H1 (cell line): ENCODE results near the gene NDUFS4. TPM values are rescaled to one million over a fixed set of nuclear protein-coding genes. Genes with fewer than 3 reads are reported as not detected.

Experiments used
- CTCF ChIA-PET: fragments of 300-600 bp; sonication (Branson Sonifier 250); formaldehyde crosslinking; loops from one replicate; lab custom pipeline; 2021; ENCODE audit not compliant: partially characterized antibody; lab: Charles Lee
- POLR2A ChIA-PET: fragments of 300-600 bp; sonication (Branson Sonifier 250); formaldehyde crosslinking; loops from one replicate; lab custom pipeline; 2021; ENCODE audit warnings: inconsistent platforms; ENCODE audit not compliant: partially characterized antibody; lab: Charles Lee
- DNase-seq, 2 experiments: peaks; one replicate each; pipeline versions ENCODE4 v3.0.0 to v3.0.0-alpha.2; 2010 to 2022; ENCODE audit warnings: low spot score in 2 of 2, low read depth in 1 of 2, mixed read lengths in 1 of 2
- FAIRE-seq: peaks from 2 replicates; lab custom pipeline; 2011; peaks lifted over from hg19 to GRCh38; lab: Jason Lieb, UNC
- H2AFZ ChIP-seq: 2 replicates; pipeline ENCODE4 v1.8.1; 2012; ENCODE audit warnings: low read length, inconsistent platforms
- H2AK5ac ChIP-seq: 2 replicates; pipeline ENCODE4 v1.6.1; 2013; ENCODE audit warnings: low read depth, low read length
- H2BK120ac ChIP-seq: replicated peaks from 2 replicates; pipeline ENCODE3; 2013; ENCODE audit warnings: low read depth, low read length, inconsistent platforms
- H2BK12ac ChIP-seq: 2 replicates; pipeline ENCODE4 v1.6.1; 2013; ENCODE audit warnings: low read depth, low read length
- H2BK15ac ChIP-seq: 2 replicates; pipeline ENCODE4 v1.6.1; 2013; ENCODE audit warnings: low read length
- H2BK20ac ChIP-seq: 2 replicates; pipeline ENCODE4 v1.6.1; 2013; ENCODE audit warnings: low read length
- H2BK5ac ChIP-seq: 2 replicates; pipeline ENCODE4 v1.6.1; 2013; ENCODE audit warnings: low read depth, low read length
- H3K14ac ChIP-seq: 2 replicates; pipeline ENCODE4 v1.6.1; 2013; ENCODE audit warnings: inconsistent platforms; ENCODE audit not compliant: insufficient read length
- H3K18ac ChIP-seq: 2 replicates; pipeline ENCODE4 v1.6.1; 2013; ENCODE audit warnings: low read length; ENCODE audit errors: extremely low read depth
- H3K23ac ChIP-seq: 2 replicates; pipeline ENCODE4 v1.6.1; 2013; ENCODE audit warnings: inconsistent platforms; ENCODE audit not compliant: insufficient read length
- H3K23me2 ChIP-seq: 2 replicates; pipeline ENCODE4 v1.6.1; 2013; ENCODE audit warnings: low read depth, low read length
- H3K27ac ChIP-seq: 2 replicates; pipeline ENCODE4 v1.6.1; 2011; ENCODE audit warnings: low read depth, low read length, inconsistent platforms
- H3K27me3 ChIP-seq, 4 experiments: replicated peaks in 1 of 4; 1 replicate in 1 of 4; 2 replicates in 3 of 4; pipeline versions ENCODE4 v1.6.1 to v1.8.1; 2011 to 2013; ENCODE audit warnings: low read length in 3 of 4, mild to moderate bottlenecking in 3 of 4, inconsistent platforms in 2 of 4, mixed read lengths in 2 of 4, moderate library complexity in 1 of 4; ENCODE audit not compliant: control insufficient read depth in 3 of 4, insufficient read depth in 3 of 4; ENCODE audit errors: extremely low read depth in 1 of 4
- H3K36me3 ChIP-seq, 4 experiments: 2 replicates each; pipeline versions ENCODE4 v1.6.1 to v1.8.1; 2011 to 2013; ENCODE audit warnings: mild to moderate bottlenecking in 4 of 4, low read length in 3 of 4, moderate library complexity in 2 of 4, control low read depth in 1 of 4, inconsistent platforms in 1 of 4; ENCODE audit not compliant: insufficient read depth in 4 of 4, control insufficient read depth in 2 of 4
- H3K4ac ChIP-seq: replicated peaks from 2 replicates; pipeline ENCODE3; 2013; ENCODE audit warnings: low read length, low read depth, mixed read lengths, inconsistent platforms; ENCODE audit not compliant: insufficient read length
- H3K4me1 ChIP-seq, 4 experiments: replicated peaks in 1 of 4; 1 replicate in 1 of 4; 2 replicates in 3 of 4; pipeline versions ENCODE4 v1.6.1 to v1.8.1; 2011 to 2013; ENCODE audit warnings: low read length in 3 of 4, inconsistent platforms in 2 of 4, mixed read lengths in 1 of 4; ENCODE audit not compliant: insufficient read depth in 4 of 4, control insufficient read depth in 3 of 4
- H3K4me2 ChIP-seq, 2 experiments: 2 replicates each; pipeline versions ENCODE4 v1.6.1 to v1.8.1; 2011 to 2013; ENCODE audit warnings: low read depth in 2 of 2, low read length in 2 of 2, control low read depth in 1 of 2, inconsistent platforms in 1 of 2, mild to moderate bottlenecking in 1 of 2; ENCODE audit not compliant: insufficient read depth in 1 of 2
- H3K4me3 ChIP-seq, 4 experiments: fragments of 200-600, 300-600 bp in 1 of 4; sonication (generic), shearing (Covaris generic), sonication (Bioruptor Twin) in 1 of 4; 2 replicates each; pipeline versions ENCODE4 v1.5.1 to v1.8.1; 2011 to 2016; ENCODE audit warnings: low read length in 4 of 4, low read depth in 3 of 4, control low read depth in 2 of 4, inconsistent platforms in 2 of 4, mild to moderate bottlenecking in 2 of 4, mixed read lengths in 1 of 4, moderate library complexity in 1 of 4; ENCODE audit not compliant: insufficient read depth in 2 of 4; ENCODE audit errors: extremely low read depth in 1 of 4
- H3K56ac ChIP-seq: replicated peaks from 2 replicates; pipeline ENCODE3; 2013; ENCODE audit warnings: low read depth, mild to moderate bottlenecking, mixed read lengths, low read length, inconsistent platforms; ENCODE audit not compliant: insufficient read length
- H3K79me1 ChIP-seq: 2 replicates; pipeline ENCODE4 v1.6.1; 2013; ENCODE audit warnings: low read depth, low read length, control low read depth
- H3K79me2 ChIP-seq, 2 experiments: 2 replicates each; pipeline versions ENCODE4 v1.6.1 to v1.8.1; 2012 to 2013; ENCODE audit warnings: low read length in 2 of 2, mild to moderate bottlenecking in 2 of 2, inconsistent platforms in 1 of 2; ENCODE audit not compliant: insufficient read depth in 2 of 2, control insufficient read depth in 1 of 2
- H3K9ac ChIP-seq, 4 experiments: replicated peaks in 1 of 4; 1 replicate in 1 of 4; 2 replicates in 3 of 4; pipeline versions ENCODE4 v1.6.1 to v1.8.1; 2011 to 2013; ENCODE audit warnings: low read depth in 3 of 4, low read length in 3 of 4, control low read depth in 2 of 4, mild to moderate bottlenecking in 2 of 4, moderate library complexity in 2 of 4, inconsistent platforms in 1 of 4; ENCODE audit errors: extremely low read depth in 1 of 4
- H3K9me3 ChIP-seq, 2 experiments: 2 replicates each; pipeline versions ENCODE4 v1.6.1 to v1.8.1; 2012 to 2013; ENCODE audit warnings: mild to moderate bottlenecking in 2 of 2, moderate library complexity in 2 of 2, control low read depth in 1 of 2, inconsistent platforms in 1 of 2, low read depth in 1 of 2, low read length in 1 of 2, mixed read lengths in 1 of 2; ENCODE audit not compliant: insufficient read depth in 2 of 2
- H4K20me1 ChIP-seq, 2 experiments: replicated peaks in 1 of 2; 2 replicates each; pipeline versions ENCODE3 to v1.8.1; 2011 to 2013; ENCODE audit warnings: inconsistent platforms in 2 of 2, low read length in 2 of 2, mild to moderate bottlenecking in 1 of 2; ENCODE audit not compliant: insufficient read depth in 2 of 2, control insufficient read depth in 1 of 2
- H4K5ac ChIP-seq: 2 replicates; pipeline ENCODE4 v1.6.1; 2013; ENCODE audit warnings: low read length, low read depth, mixed read lengths, inconsistent platforms; ENCODE audit not compliant: insufficient read length
- H4K8ac ChIP-seq: 2 replicates; pipeline ENCODE4 v1.8.0; 2013; ENCODE audit warnings: mild to moderate bottlenecking, moderate library complexity, low read length, inconsistent platforms; ENCODE audit not compliant: insufficient read depth; ENCODE audit errors: extremely low read depth
- H4K91ac ChIP-seq: replicated peaks from 2 replicates; pipeline ENCODE3; 2013; ENCODE audit warnings: low read length, mixed read lengths, inconsistent platforms; ENCODE audit not compliant: insufficient read length
- ASH2L ChIP-seq: fragments of 200-600, 300-600 bp; sonication (generic); IDR thresholded peaks from one replicate; pipeline ENCODE4 v1.7.1; 2017; ENCODE audit warnings: low read length
- MAFK ChIP-seq: IDR thresholded peaks from 2 replicates; pipeline ENCODE4 v1.6.1; 2012; ENCODE audit warnings: low read depth, mild to moderate bottlenecking, improper control_type of control experiment, low read length
- RFX5 ChIP-seq: IDR thresholded peaks from 2 replicates; pipeline ENCODE4 v1.6.1; 2011; ENCODE audit warnings: low read depth, low read length, improper control_type of control experiment, borderline replicate concordance
- USF2 ChIP-seq: IDR thresholded peaks from 2 replicates; pipeline ENCODE4 v1.6.1; 2011; ENCODE audit warnings: low read length, improper control_type of control experiment
- WGBS, 2 experiments: shearing (Covaris generic) in 1 of 2; methylation state at CpG; one replicate each; pipeline versions ENCODE4 v1.1.6 to v1.1.7; 2013 to 2015; ENCODE audit warnings: low lambda C conversion rate in 2 of 2, mixed read lengths in 2 of 2, inconsistent platforms in 1 of 2, low coverage in 1 of 2, missing lambda C conversion rate in 1 of 2; ENCODE audit not compliant: insufficient replicate concordance in 2 of 2, insufficient coverage in 1 of 2, insufficient read length in 1 of 2; ENCODE audit errors: extremely low coverage in 1 of 2, missing lambda C conversion rate in 1 of 2; 5-methylcytosine and 5-hydroxymethylcytosine counted together
- polyA plus RNA-seq, 7 experiments: library from polyadenylated mRNA; depleted of rRNA in 3 of 7; stranded (reverse) in 5 of 7; unstranded in 2 of 7; fragments of >200 nt in 5 of 7; fragments of 200-250 nt in 2 of 7; gene quantifications; 1 replicate in 5 of 7; 2 replicates in 1 of 7; 4 replicates in 1 of 7; pipeline versions ENCODE4 v1.2.1 to v1.2.3, GENCODE V29; 2011 to 2013; ENCODE audit warnings: missing spikeins in 2 of 7, mixed read lengths in 2 of 7
- total RNA-seq: library from RNA; stranded (reverse); fragmentation: NEBNext Ultra II Directional; extraction: Animal tissue kit (Norgen Biotek cat#: 25700); gene quantifications from 2 replicates; pipeline ENCODE4 v1.2.1, GENCODE V29; 2021

The NDUFS4 gene
- total and polyA plus RNA-seq, 2 of the 8 experiments (the other 6 are each of a cell fraction or from before 2014, with no cell fraction given), result 74.6 to 75.9 TPM

GRCh38 chr5:53560028-53560427 is 411 bp upstream of the NDUFS4 start:
- DNase-seq (no peak), FAIRE-seq (no peak)
- Histone ChIP-seq H3K36me3 (peaks cover 0 to 3% (median 0%) of the 10 kb centered on the region in 4 experiments; a peak in 1 of 8 replicates), H4K20me1 (no peaks in the 10 kb centered on the region), H3K9ac (no peak overlapping the region), H3K18ac (no peak overlapping the region), H3K23ac (no peak overlapping the region), H4K91ac (no peak overlapping the region), H2BK15ac (no peak overlapping the region), H4K8ac (no peak overlapping the region), H3K79me1 (no peaks in the 10 kb centered on the region), H3K23me2 (no peaks in the 10 kb centered on the region; the same call in 1 of the 2 replicates), H3K4me3 (peak overlapping the region; percentile 86 to 96 (median 93); a peak in 5 of 8 replicates), H2AK5ac (no peak overlapping the region), H2BK120ac (no peak overlapping the region), H2BK5ac (no peak overlapping the region; the same call in 1 of the 2 replicates), H3K27ac (no peak overlapping the region; the same call in 1 of the 2 replicates), H2AFZ (peak overlapping the region; percentile 67; the same call in 1 of the 2 replicates), H3K79me2 (peaks cover 0 to 44% of the 10 kb centered on the region in 2 experiments; a peak in 3 of 4 replicates), H3K4me2 (peak overlapping the region; percentile 67 to 70), H2BK12ac (no peak overlapping the region), H3K56ac (no peak overlapping the region), H3K9me3 (peaks cover 7 to 8% of the 10 kb centered on the region in 2 experiments; a peak in 1 of 4 replicates), H2BK20ac (no peak overlapping the region), H3K4me1 (no peaks in the 10 kb centered on the region; a peak in 1 of 7 replicates), H3K4ac (no peak overlapping the region), H4K5ac (no peak overlapping the region), H3K27me3 (no peaks in the 10 kb centered on the region), H3K14ac (no peak overlapping the region)
- CTCF ChIA-PET, result no interaction called here
- POLR2A ChIA-PET, result interaction anchor here (1.2 kb wide), 1 partner anchor 12 kb away, joined by 5 read pairs; no protein-coding TSS in a partner anchor
- TF ChIP-seq ASH2L, result no peak
- no peak for TF ChIP-seq USF2
- TF ChIP-seq RFX5, result no peak
- no peak for TF ChIP-seq MAFK
- 61% methylated on average over 5 of the region's 5 CpGs; no CpG with 5 or more reads in 1 of the 2 experiments for WGBS, 2 experiments
